ENCODE measurements around the gene CCDC15.

GRCh38 chr11:125063429-125064043, 109.5 kb downstream of the CCDC15 start:
- TF ChIP-seq POLR2A (IDR thresholded peaks at IDR 0.05) (no peak), POLR2AphosphoS5 (IDR thresholded peaks at IDR 0.05) (no peak), CTCF (IDR thresholded peaks at IDR 0.05) (no peak), EP300 (IDR thresholded peaks at IDR 0.05) (no peak)
